NCI-H1694 (cell line): ENCODE measurements around the gene SLC6A8.
"Not testable (repeated sequence)": the region's sequence is repeated elsewhere in the genome, so short reads cannot be mapped to it uniquely, and the experiment has no call there.

ENCODE experiments used
- DNase-seq: peaks from one replicate; lab custom pipeline; 2025; lab: John Stamatoyannopoulos, UW

SLC6A8 gene

GRCh38 chrX:153672531-153673427 is 14.9 kb upstream of the SLC6A8 start:
- DNase-seq = no peak

GRCh38 chrX:153673428-153674218 is 14.1 kb upstream of the SLC6A8 start, which contains the start of gene PNCK:
Gene PNCK (minus strand): TSS chrX:153673813. CDS start chrX:153673076, 737 bp downstream.
- DNase-seq = no peak

- no peak for DNase-seq
Observed at GRCh38 chrX:153674219-153674851, 13.4 kb upstream of the SLC6A8 start.

- DNase-seq = no peak
Observed at GRCh38 chrX:153681175-153681574, 6.6 kb upstream of the SLC6A8 start.

- DNase-seq = not testable (repeated sequence)
Observed at GRCh38 chrX:153683486-153683885, 4.2 kb upstream of the SLC6A8 start.

- no peak for DNase-seq
Observed at GRCh38 chrX:153684467-153685155, 3.1 kb upstream of the SLC6A8 start.

- no peak for DNase-seq
Observed at GRCh38 chrX:153685156-153685536, 2.6 kb upstream of the SLC6A8 start.

GRCh38 chrX:153685751-153686696 is 1.7 kb upstream of the SLC6A8 start:
- no peak for DNase-seq

GRCh38 chrX:153686711-153687110 is 1.0 kb upstream of the SLC6A8 start:
- DNase-seq = no peak

- DNase-seq = no peak
Observed at GRCh38 chrX:153688071-153688470, 345 bp downstream of the SLC6A8 start.

GRCh38 chrX:153688506-153688905 is 780 bp downstream of the SLC6A8 start:
- DNase-seq = no peak

GRCh38 chrX:153688911-153689590 is 1.3 kb downstream of the SLC6A8 start:
- no peak for DNase-seq

GRCh38 chrX:153689654-153690465 is 2.1 kb downstream of the SLC6A8 start:
- DNase-seq = no peak

- DNase-seq = no peak
Observed at GRCh38 chrX:153690466-153690865, 2.7 kb downstream of the SLC6A8 start.

GRCh38 chrX:153691032-153691827 is 3.5 kb downstream of the SLC6A8 start:
- DNase-seq = not testable (repeated sequence)

GRCh38 chrX:153692003-153692402 is 4.3 kb downstream of the SLC6A8 start:
- DNase-seq = no peak

GRCh38 chrX:153692611-153693156 is 5.0 kb downstream of the SLC6A8 start:
- no peak for DNase-seq
